H1 (cell line): ENCODE data around the gene HERC4.

Experiments
- BRCA1 ChIP-seq: IDR thresholded peaks from 2 replicates; pipeline ENCODE4 v1.6.1; 2012; ENCODE audit warnings: low read depth, low read length, improper control_type of control experiment
- CEBPB ChIP-seq: IDR thresholded peaks from 2 replicates; pipeline ENCODE4 v1.6.1; 2012; ENCODE audit warnings: low read depth, low read length
- CHD1 ChIP-seq: IDR thresholded peaks from 2 replicates; pipeline ENCODE4 v1.6.1; 2012; ENCODE audit warnings: low read depth, low read length, improper control_type of control experiment
- EP300 ChIP-seq, 2 experiments: IDR thresholded peaks; 1 replicate in 1 of 2; 2 replicates in 1 of 2; pipeline ENCODE4 v1.6.1; 2011 to 2012; ENCODE audit warnings: low read depth in 2 of 2, low read length in 2 of 2, mild to moderate bottlenecking in 2 of 2, borderline replicate concordance in 1 of 2, inconsistent platforms in 1 of 2, moderate library complexity in 1 of 2
- EZH2 ChIP-seq: fragments of 200-600 bp; sonication (generic); IDR thresholded peaks from 2 replicates; pipeline ENCODE4 v1.7.1; 2012; ENCODE audit warnings: low read depth, mild to moderate bottlenecking, moderate library complexity, low read length, inconsistent platforms; ENCODE audit not compliant: severe bottlenecking
- JUN ChIP-seq: IDR thresholded peaks from 2 replicates; pipeline ENCODE4 v1.6.1; 2011; ENCODE audit warnings: low read depth, mild to moderate bottlenecking, improper control_type of control experiment, low read length
- RAD21 ChIP-seq, 2 experiments: IDR thresholded peaks in 1 of 2; conservative IDR thresholded peaks in 1 of 2; 2 replicates each; pipeline ENCODE4 v1.6.1; 2011; ENCODE audit warnings: low read depth in 2 of 2, low read length in 2 of 2, improper control_type of control experiment in 1 of 2, inconsistent platforms in 1 of 2, mild to moderate bottlenecking in 1 of 2, moderate library complexity in 1 of 2
- SIRT6 ChIP-seq: IDR thresholded peaks from one replicate; pipeline ENCODE4 v1.7.1; 2012; ENCODE audit warnings: low read length, inconsistent platforms
- SP1 ChIP-seq: IDR thresholded peaks from 2 replicates; pipeline ENCODE4 v1.6.1; 2011; ENCODE audit warnings: low read depth, low read length
- TF ChIP-seq, protein P1 (sequence below), 3 experiments: IDR thresholded peaks; 1 replicate in 2 of 3; 2 replicates in 1 of 3; pipeline versions ENCODE4 v1.5.1 to v1.6.1; 2011; ENCODE audit warnings: low read length in 3 of 3, mild to moderate bottlenecking in 3 of 3, inconsistent platforms in 2 of 3, low read depth in 1 of 3, moderate library complexity in 1 of 3; ENCODE audit not compliant: insufficient read depth in 1 of 3; ENCODE audit errors: control extremely low read depth in 1 of 3

DNA sequence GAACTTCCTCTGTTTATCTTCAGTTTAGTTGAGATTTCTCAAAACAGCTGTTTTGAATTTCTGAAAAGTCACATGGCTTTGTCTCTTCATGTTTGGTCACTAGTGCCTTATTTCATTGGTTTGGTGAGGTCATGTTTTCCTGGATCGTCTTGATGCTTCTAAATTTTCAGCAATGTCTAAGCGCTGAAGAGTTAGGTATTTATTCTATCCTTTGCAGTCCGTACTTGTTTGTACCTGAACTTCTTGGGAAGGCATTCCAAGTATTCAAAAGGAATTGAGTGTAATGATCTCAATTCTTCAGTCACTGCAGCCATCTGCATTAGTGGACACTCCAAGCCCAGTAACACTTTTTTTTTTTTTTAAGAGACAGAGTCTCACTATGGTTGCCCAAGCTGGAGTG is 67.7 kb downstream of the HERC4 start:
- TF ChIP-seq CHD1 (no peak), SP1 (no peak), SIRT6 (no peak), EP300 (IDR thresholded peaks at IDR 0.05; ENCODE audit: borderline replicate concordance in 1 of 2, low read depth in 2 of 2, low read length in 2 of 2) (no peak), RAD21 (IDR thresholded peaks at IDR 0.05 in 1 of 2, conservative IDR thresholded peaks at IDR 0.05 in 1 of 2; ENCODE audit: low read depth in 2 of 2, low read length in 2 of 2) (no peak), CEBPB (no peak), BRCA1 (no peak), JUN (no peak), EZH2 (no peak)
- TF ChIP-seq, protein P1, sequence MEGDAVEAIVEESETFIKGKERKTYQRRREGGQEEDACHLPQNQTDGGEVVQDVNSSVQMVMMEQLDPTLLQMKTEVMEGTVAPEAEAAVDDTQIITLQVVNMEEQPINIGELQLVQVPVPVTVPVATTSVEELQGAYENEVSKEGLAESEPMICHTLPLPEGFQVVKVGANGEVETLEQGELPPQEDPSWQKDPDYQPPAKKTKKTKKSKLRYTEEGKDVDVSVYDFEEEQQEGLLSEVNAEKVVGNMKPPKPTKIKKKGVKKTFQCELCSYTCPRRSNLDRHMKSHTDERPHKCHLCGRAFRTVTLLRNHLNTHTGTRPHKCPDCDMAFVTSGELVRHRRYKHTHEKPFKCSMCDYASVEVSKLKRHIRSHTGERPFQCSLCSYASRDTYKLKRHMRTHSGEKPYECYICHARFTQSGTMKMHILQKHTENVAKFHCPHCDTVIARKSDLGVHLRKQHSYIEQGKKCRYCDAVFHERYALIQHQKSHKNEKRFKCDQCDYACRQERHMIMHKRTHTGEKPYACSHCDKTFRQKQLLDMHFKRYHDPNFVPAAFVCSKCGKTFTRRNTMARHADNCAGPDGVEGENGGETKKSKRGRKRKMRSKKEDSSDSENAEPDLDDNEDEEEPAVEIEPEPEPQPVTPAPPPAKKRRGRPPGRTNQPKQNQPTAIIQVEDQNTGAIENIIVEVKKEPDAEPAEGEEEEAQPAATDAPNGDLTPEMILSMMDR (IDR thresholded peaks at IDR 0.05; ENCODE audit: control extremely low read depth in 1 of 3, insufficient read depth in 1 of 3, low read depth in 1 of 3, low read length in 3 of 3): no peak
